IPS DF 6.9 (cell line): ENCODE results near the gene MC1R.
"Not testable (repeated sequence)": the region's sequence is repeated elsewhere in the genome, so short reads cannot be mapped to it uniquely, and the experiment has no call there.

Source experiments
- DNase-seq: peaks from one replicate; pipeline ENCODE4 v3.0.0-alpha.2; 2013; ENCODE audit warnings: low read depth, low spot score
- H3K27ac ChIP-seq: one replicate; pipeline ENCODE4 v1.5.1; 2013; ENCODE audit warnings: low read length, control low read depth
- H3K27me3 ChIP-seq: 2 replicates; pipeline ENCODE4 v1.6.1; 2013; ENCODE audit warnings: mild to moderate bottlenecking, low read length; ENCODE audit not compliant: control insufficient read depth, insufficient read depth
- H3K36me3 ChIP-seq: 2 replicates; pipeline ENCODE4 v1.6.1; 2013; ENCODE audit warnings: low read length; ENCODE audit not compliant: control insufficient read depth, insufficient read depth
- H3K4me1 ChIP-seq: 2 replicates; pipeline ENCODE4 v1.6.1; 2013; ENCODE audit warnings: low read length; ENCODE audit not compliant: control insufficient read depth, insufficient read depth
- H3K4me3 ChIP-seq: 2 replicates; pipeline ENCODE4 v1.5.1; 2013; ENCODE audit warnings: mild to moderate bottlenecking, low read length
- H3K9me3 ChIP-seq: 2 replicates; pipeline ENCODE4 v1.6.1; 2013; ENCODE audit warnings: low read length, inconsistent platforms; ENCODE audit not compliant: control insufficient read depth, insufficient read depth
- WGBS: extraction: QIAGEN DNeasy Blood & Tissue Kit; methylation state at CpG from one replicate; pipeline ENCODE4 v1.1.7; 2013; ENCODE audit warnings: mixed read lengths, missing lambda C conversion rate; ENCODE audit not compliant: insufficient read length, insufficient coverage; 5-methylcytosine and 5-hydroxymethylcytosine counted together

The MC1R gene

GRCh38 chr16:89923640-89924296, 5.1 kb downstream of the MC1R start:
- no peaks in the 10 kb centered on the region for H3K27me3 ChIP-seq
- no peaks in the 10 kb centered on the region; the same call in 1 of the 2 replicates for H3K36me3 ChIP-seq
- no peak for DNase-seq
- H3K9me3 ChIP-seq, result no peaks in the 10 kb centered on the region
- H3K4me3 ChIP-seq, result peak overlapping the region; percentile 39; the same call in 1 of the 2 replicates
- WGBS, result no CpG with 5 or more reads among the region's 41 CpGs
- no peak overlapping the region for H3K27ac ChIP-seq
- H3K4me1 ChIP-seq, result peaks cover 13% of the 10 kb centered on the region

GRCh38 chr16:89924297-89924924, 5.7 kb downstream of the MC1R start:
- no CpG with 5 or more reads among the region's 14 CpGs for WGBS
- Histone ChIP-seq H3K9me3 (no peaks in the 10 kb centered on the region), H3K4me3 (peak overlapping the region; percentile 39; the same call in 1 of the 2 replicates), H3K27me3 (no peaks in the 10 kb centered on the region), H3K27ac (no peak overlapping the region), H3K4me1 (peaks cover 11% of the 10 kb centered on the region), H3K36me3 (no peaks in the 10 kb centered on the region; the same call in 1 of the 2 replicates)
- DNase-seq, result no peak

- Histone ChIP-seq H3K27me3 (no peaks in the 10 kb centered on the region), H3K9me3 (no peaks in the 10 kb centered on the region), H3K4me3 (no peak overlapping the region; the same call in 1 of the 2 replicates), H3K4me1 (peaks cover 11% of the 10 kb centered on the region), H3K27ac (no peak overlapping the region), H3K36me3 (no peaks in the 10 kb centered on the region)
- WGBS, result no CpG with 5 or more reads among the region's 4 CpGs
- DNase-seq, result no peak
Measured at GRCh38 chr16:89924925-89925307, 6.3 kb downstream of the MC1R start.

DNA sequence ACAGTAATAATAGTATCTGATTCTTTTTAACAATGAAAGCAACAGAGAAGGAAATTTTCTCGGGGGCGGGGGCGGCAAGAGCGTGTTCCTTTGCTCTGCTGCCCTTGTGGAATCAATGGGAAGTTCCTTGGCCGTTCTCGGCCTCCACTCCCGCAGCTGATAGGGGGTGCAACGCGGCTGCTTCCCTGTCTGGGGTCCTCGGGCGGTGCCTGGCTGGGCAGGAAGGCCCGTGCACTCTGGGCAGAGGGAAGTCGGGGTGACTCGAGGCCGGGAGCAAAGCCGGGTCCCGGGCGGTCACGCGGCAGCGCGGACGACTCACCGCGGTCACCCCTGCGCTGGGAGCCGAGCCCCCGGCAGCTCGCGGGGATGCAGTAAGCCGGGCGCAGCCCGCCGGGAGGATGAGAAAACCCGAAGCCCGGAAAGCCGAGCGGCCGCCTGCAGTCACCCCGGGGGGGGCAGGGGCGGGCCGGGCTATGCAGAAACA, 7.0 kb downstream of the MC1R start:
- Histone ChIP-seq H3K4me1 (peaks cover 9% of the 10 kb centered on the region), H3K27ac (no peak overlapping the region), H3K27me3 (no peaks in the 10 kb centered on the region), H3K4me3 (peak overlapping the region; percentile 52; the same call in 1 of the 2 replicates), H3K36me3 (no peaks in the 10 kb centered on the region), H3K9me3 (no peaks in the 10 kb centered on the region)
- DNase-seq, result no peak
- WGBS, result no CpG with 5 or more reads among the region's 42 CpGs

DNA sequence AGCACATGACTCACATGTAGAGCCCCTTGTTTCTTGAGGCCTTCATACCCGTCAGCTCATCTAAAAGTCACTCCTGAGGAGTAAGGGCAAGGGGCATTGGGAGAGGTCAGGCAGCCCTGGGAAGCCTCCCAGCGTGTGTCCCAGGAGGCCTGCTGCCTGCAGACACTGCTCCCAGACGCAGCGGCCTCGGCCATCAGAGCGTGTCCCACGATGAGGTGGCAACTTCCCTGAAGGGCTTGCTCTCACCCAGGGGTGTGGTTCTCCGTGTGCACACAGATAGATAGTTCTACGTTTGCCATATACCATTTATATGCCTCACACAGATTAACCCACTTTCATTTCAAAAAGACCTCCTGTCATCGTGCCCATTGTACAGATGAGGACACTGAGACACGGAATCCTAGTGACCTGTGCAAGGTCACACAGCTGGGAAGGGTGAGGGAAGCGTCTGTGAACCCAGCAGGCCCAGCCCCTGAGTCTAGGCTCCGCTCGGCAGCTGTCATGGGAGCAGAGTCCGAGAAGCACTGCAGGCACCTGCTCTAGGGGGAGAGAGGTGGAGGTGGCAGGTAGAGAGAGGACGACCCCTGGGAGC, 12.7 kb downstream of the MC1R start:
- no peak overlapping the region for H3K27ac ChIP-seq
- no peaks in the 10 kb centered on the region for H3K4me1 ChIP-seq
- no peaks in the 10 kb centered on the region for H3K27me3 ChIP-seq
- H3K9me3 ChIP-seq, result no peaks in the 10 kb centered on the region
- WGBS, result no CpG with 5 or more reads among the region's 16 CpGs
- no peak overlapping the region; the same call in 1 of the 2 replicates for H3K4me3 ChIP-seq
- H3K36me3 ChIP-seq, result peaks cover 39% of the 10 kb centered on the region
- no peak for DNase-seq

DNA sequence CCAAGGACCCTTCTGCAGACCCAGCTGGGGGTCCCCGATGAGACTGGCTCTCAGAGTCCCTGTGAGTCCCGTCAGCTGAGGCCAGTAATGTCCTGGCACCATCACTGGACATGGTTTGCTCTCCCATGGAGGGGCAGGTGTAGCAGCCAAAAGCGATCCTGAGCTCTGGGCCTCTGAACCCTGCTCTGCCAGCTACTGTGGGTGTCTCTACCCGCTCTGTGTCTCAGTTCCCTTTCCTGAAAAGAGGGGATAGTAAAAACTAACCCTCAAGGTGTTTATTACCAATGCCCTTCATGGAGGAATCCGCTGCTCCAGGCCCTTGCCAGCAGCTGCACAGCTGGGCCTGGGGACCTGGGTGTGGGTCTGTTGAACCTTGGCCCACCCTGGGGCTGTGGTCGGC, 13.3 kb downstream of the MC1R start:
- no peak for DNase-seq
- no CpG with 5 or more reads among the region's 6 CpGs for WGBS
- Histone ChIP-seq H3K27me3 (no peaks in the 10 kb centered on the region), H3K27ac (no peak overlapping the region), H3K4me3 (no peak overlapping the region), H3K4me1 (no peaks in the 10 kb centered on the region), H3K36me3 (peaks cover 39% of the 10 kb centered on the region), H3K9me3 (no peaks in the 10 kb centered on the region)

- H3K9me3 ChIP-seq, H3K4me3 ChIP-seq, H3K27me3 ChIP-seq, DNase-seq, H3K4me1 ChIP-seq, H3K27ac ChIP-seq: not testable (repeated sequence)
- no CpG with 5 or more reads among the region's 29 CpGs for WGBS
- peaks cover 39% of the 10 kb centered on the region for H3K36me3 ChIP-seq
Measured at GRCh38 chr16:89934019-89934418, 15.4 kb downstream of the MC1R start.

- no peak overlapping the region for H3K4me3 ChIP-seq
- H3K36me3 ChIP-seq, result peaks cover 39% of the 10 kb centered on the region
Measured at GRCh38 chr16:89934611-89935553, 16.2 kb downstream of the MC1R start.

DNA sequence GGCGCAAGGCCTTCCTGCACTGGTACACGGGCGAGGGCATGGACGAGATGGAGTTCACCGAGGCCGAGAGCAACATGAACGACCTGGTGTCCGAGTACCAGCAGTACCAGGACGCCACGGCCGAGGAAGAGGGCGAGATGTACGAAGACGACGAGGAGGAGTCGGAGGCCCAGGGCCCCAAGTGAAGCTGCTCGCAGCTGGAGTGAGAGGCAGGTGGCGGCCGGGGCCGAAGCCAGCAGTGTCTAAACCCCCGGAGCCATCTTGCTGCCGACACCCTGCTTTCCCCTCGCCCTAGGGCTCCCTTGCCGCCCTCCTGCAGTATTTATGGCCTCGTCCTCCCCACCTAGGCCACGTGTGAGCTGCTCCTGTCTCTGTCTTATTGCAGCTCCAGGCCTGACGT, 17.0 kb downstream of the MC1R start:
- H3K4me3 ChIP-seq, H3K9me3 ChIP-seq, DNase-seq, H3K4me1 ChIP-seq, H3K27me3 ChIP-seq, H3K27ac ChIP-seq: not testable (repeated sequence)
- no CpG with 5 or more reads among the region's 27 CpGs for WGBS
- H3K36me3 ChIP-seq, result peaks cover 39% of the 10 kb centered on the region

More at GRCh38 chr16:89934611-89935553, 16.2 kb downstream of the MC1R start:
- DNase-seq, result no peak
- Histone ChIP-seq H3K4me1 (no peaks in the 10 kb centered on the region), H3K27me3 (no peaks in the 10 kb centered on the region), H3K27ac (no peak overlapping the region), H3K9me3 (no peaks in the 10 kb centered on the region)
- WGBS, result no CpG with 5 or more reads among the region's 61 CpGs

- DNase-seq, result no peak
- Histone ChIP-seq H3K27me3 (no peaks in the 10 kb centered on the region), H3K27ac (no peak overlapping the region), H3K36me3 (peaks cover 39% of the 10 kb centered on the region), H3K4me3 (no peak overlapping the region), H3K4me1 (no peaks in the 10 kb centered on the region), H3K9me3 (no peaks in the 10 kb centered on the region)
- no CpG with 5 or more reads among the region's 13 CpGs for WGBS
Measured at GRCh38 chr16:89936034-89936433, 17.4 kb downstream of the MC1R start.
